ACC112 (cell line): Measurements from ENCODE around the gene ARRDC1.

Experiments used
- H2AFZ ChIP-seq: fragments of 200-600 bp; sonication (generic); one replicate; pipeline ENCODE4 v1.6.0; 2017; ENCODE audit warnings: antibody characterized with exemption, low read length; ENCODE audit not compliant: unreplicated experiment
- H3K27ac ChIP-seq: fragments of 200-600 bp; sonication (generic); 2 replicates; pipeline ENCODE4 v1.5.1; 2014; ENCODE audit warnings: low read depth, mild to moderate bottlenecking, antibody characterized with exemption, low read length, moderate library complexity
- H3K27me3 ChIP-seq: fragments of 200-600 bp; sonication (generic); 2 replicates; pipeline ENCODE4 v1.6.1; 2014; ENCODE audit warnings: mild to moderate bottlenecking, antibody characterized with exemption, low read length, moderate library complexity, mixed read lengths; ENCODE audit not compliant: insufficient read depth
- H3K36me3 ChIP-seq: fragments of 200-600 bp; sonication (generic); 2 replicates; pipeline ENCODE4 v1.6.1; 2016; ENCODE audit warnings: mild to moderate bottlenecking, antibody characterized with exemption, low read length, moderate library complexity, mixed read lengths; ENCODE audit not compliant: insufficient read depth
- H3K4me1 ChIP-seq: fragments of 200-600 bp; sonication (generic); one replicate; pipeline ENCODE4 v1.6.1; 2016; ENCODE audit warnings: low read length, mixed read lengths; ENCODE audit not compliant: insufficient read depth, unreplicated experiment, control insufficient read depth
- H3K4me3 ChIP-seq: fragments of 200-600 bp; sonication (generic); 2 replicates; pipeline ENCODE4 v1.5.1; 2014; ENCODE audit warnings: mild to moderate bottlenecking, low read depth, low read length
- H3K79me2 ChIP-seq: fragments of 200-600 bp; sonication (generic); one replicate; pipeline ENCODE4 v1.6.0; 2016; ENCODE audit warnings: low read length; ENCODE audit not compliant: control insufficient read depth, unreplicated experiment, insufficient read depth

ARRDC1 gene

GRCh38 chr9:137642118-137642601 lies 36.7 kb downstream of the ARRDC1 start:
- Histone ChIP-seq H3K27me3 (no peaks in the 10 kb centered on the region), H3K4me1 (peaks cover 5% of the 10 kb centered on the region), H3K36me3 (no peaks in the 10 kb centered on the region)

GRCh38 chr9:137642892-137643291 lies 37.4 kb downstream of the ARRDC1 start:
- peaks cover 87% of the 10 kb centered on the region for H3K79me2 ChIP-seq
- H3K27me3 ChIP-seq = no peaks in the 10 kb centered on the region
- H3K4me3 ChIP-seq = no peak overlapping the region
- H3K4me1 ChIP-seq = peaks cover 5% of the 10 kb centered on the region
- H3K27ac ChIP-seq = no peak overlapping the region
- no peaks in the 10 kb centered on the region for H3K36me3 ChIP-seq
- no peak overlapping the region for H2AFZ ChIP-seq

More at GRCh38 chr9:137642118-137642601, 36.7 kb downstream of the ARRDC1 start:
- Histone ChIP-seq H3K27ac (no peak overlapping the region), H3K4me3 (no peak overlapping the region), H3K79me2 (peaks cover 89% of the 10 kb centered on the region), H2AFZ (no peak overlapping the region)

GRCh38 chr9:137643921-137644320 lies 38.4 kb downstream of the ARRDC1 start:
- no peak overlapping the region for H2AFZ ChIP-seq
- no peaks in the 10 kb centered on the region for H3K27me3 ChIP-seq
- peaks cover 87% of the 10 kb centered on the region for H3K79me2 ChIP-seq
- no peaks in the 10 kb centered on the region for H3K36me3 ChIP-seq
- H3K4me3 ChIP-seq = no peak overlapping the region
- no peak overlapping the region for H3K27ac ChIP-seq
- no peaks in the 10 kb centered on the region for H3K4me1 ChIP-seq

GRCh38 chr9:137645211-137645610 lies 39.7 kb downstream of the ARRDC1 start:
- Histone ChIP-seq H3K36me3 (no peaks in the 10 kb centered on the region), H3K79me2 (peaks cover 86% of the 10 kb centered on the region), H3K4me1 (no peaks in the 10 kb centered on the region), H2AFZ (no peak overlapping the region), H3K4me3 (no peak overlapping the region), H3K27me3 (no peaks in the 10 kb centered on the region), H3K27ac (no peak overlapping the region)

- H3K27me3 ChIP-seq = no peaks in the 10 kb centered on the region
- H3K79me2 ChIP-seq = peaks cover 86% of the 10 kb centered on the region
- H3K4me3 ChIP-seq = no peak overlapping the region
- no peaks in the 10 kb centered on the region for H3K4me1 ChIP-seq
- H3K27ac ChIP-seq = no peak overlapping the region
- H2AFZ ChIP-seq = no peak overlapping the region
- no peaks in the 10 kb centered on the region for H3K36me3 ChIP-seq
Observed at GRCh38 chr9:137646341-137646740, 40.9 kb downstream of the ARRDC1 start.

- H3K36me3 ChIP-seq = no peaks in the 10 kb centered on the region
- no peak overlapping the region for H3K27ac ChIP-seq
- H3K4me1 ChIP-seq = no peaks in the 10 kb centered on the region
- H2AFZ ChIP-seq = no peak overlapping the region
- H3K27me3 ChIP-seq = no peaks in the 10 kb centered on the region
- H3K79me2 ChIP-seq = peaks cover 85% of the 10 kb centered on the region
- no peak overlapping the region for H3K4me3 ChIP-seq
Observed at GRCh38 chr9:137647096-137647714, 41.7 kb downstream of the ARRDC1 start.

GRCh38 chr9:137648396-137648795 lies 42.9 kb downstream of the ARRDC1 start:
- Histone ChIP-seq H3K27ac (no peak overlapping the region), H3K79me2 (peaks cover 82% of the 10 kb centered on the region), H3K27me3 (no peaks in the 10 kb centered on the region), H3K36me3 (no peaks in the 10 kb centered on the region), H2AFZ (no peak overlapping the region), H3K4me3 (no peak overlapping the region), H3K4me1 (no peaks in the 10 kb centered on the region)

GRCh38 chr9:137649553-137649952 lies 44.1 kb downstream of the ARRDC1 start:
- no peaks in the 10 kb centered on the region for H3K4me1 ChIP-seq
- H3K79me2 ChIP-seq = peaks cover 80% of the 10 kb centered on the region
- H3K27ac ChIP-seq = no peak overlapping the region
- H2AFZ ChIP-seq = no peak overlapping the region
- H3K27me3 ChIP-seq = no peaks in the 10 kb centered on the region
- no peaks in the 10 kb centered on the region for H3K36me3 ChIP-seq
- H3K4me3 ChIP-seq = no peak overlapping the region

- Histone ChIP-seq H3K36me3 (no peaks in the 10 kb centered on the region), H2AFZ (no peak overlapping the region), H3K79me2 (peaks cover 81% of the 10 kb centered on the region), H3K4me3 (no peak overlapping the region), H3K27ac (no peak overlapping the region), H3K27me3 (no peaks in the 10 kb centered on the region), H3K4me1 (no peaks in the 10 kb centered on the region)
Observed at GRCh38 chr9:137650259-137650658, 44.8 kb downstream of the ARRDC1 start.

- Histone ChIP-seq H2AFZ (no peak overlapping the region), H3K4me1 (no peaks in the 10 kb centered on the region), H3K36me3 (no peaks in the 10 kb centered on the region), H3K27me3 (no peaks in the 10 kb centered on the region), H3K27ac (no peak overlapping the region), H3K4me3 (no peak overlapping the region), H3K79me2 (peaks cover 82% of the 10 kb centered on the region)
Observed at GRCh38 chr9:137650779-137651178, 45.3 kb downstream of the ARRDC1 start.

- Histone ChIP-seq H2AFZ (no peak overlapping the region), H3K27me3 (no peaks in the 10 kb centered on the region), H3K79me2 (peaks cover 68% of the 10 kb centered on the region), H3K36me3 (no peaks in the 10 kb centered on the region), H3K4me1 (no peaks in the 10 kb centered on the region), H3K4me3 (no peak overlapping the region), H3K27ac (no peak overlapping the region)
Observed at GRCh38 chr9:137656416-137656815, 50.9 kb downstream of the ARRDC1 start.
